Aorta (tissue), 5 donors: Measurements from ENCODE around the gene SPSB3. TPM values are rescaled to one million over a fixed set of nuclear protein-coding genes. Genes with fewer than 3 reads are reported as not detected.

ENCODE experiments used
- ATAC-seq: fragments of 200-7000 bp; cut with Tn5 transposase; one replicate; pipeline ENCODE4 v1.9.1; 2022; ENCODE audit warnings: moderate library complexity; ENCODE audit not compliant: low FRiP score
- DNase-seq, 2 donors: peaks; one replicate each; pipeline ENCODE4 v3.0.0-alpha.2; 2020
- H3K27ac ChIP-seq, 2 donors: one replicate each; pipeline ENCODE4 v1.5.1; 2013; ENCODE audit warnings: low read length in 2 of 2, mild to moderate bottlenecking in 2 of 2, moderate library complexity in 2 of 2, control low read depth in 1 of 2, inconsistent platforms in 1 of 2, low read depth in 1 of 2
- H3K27me3 ChIP-seq, 2 donors: one replicate each; pipeline ENCODE4 v1.6.1; 2013; ENCODE audit warnings: control low read depth in 1 of 2, low read length in 1 of 2, mild to moderate bottlenecking in 1 of 2, moderate library complexity in 1 of 2; ENCODE audit not compliant: insufficient read depth in 2 of 2, control insufficient read depth in 1 of 2
- H3K36me3 ChIP-seq, 2 donors: one replicate each; pipeline ENCODE4 v1.6.1; 2013; ENCODE audit warnings: control low read depth in 1 of 2, low read length in 1 of 2, mild to moderate bottlenecking in 1 of 2; ENCODE audit not compliant: insufficient read depth in 2 of 2, control insufficient read depth in 1 of 2
- H3K4me1 ChIP-seq, 2 donors: one replicate each; pipeline ENCODE4 v1.6.1; 2013; ENCODE audit warnings: low read length in 2 of 2, control low read depth in 1 of 2, mild to moderate bottlenecking in 1 of 2, moderate library complexity in 1 of 2; ENCODE audit not compliant: insufficient read depth in 2 of 2, control insufficient read depth in 1 of 2
- H3K4me3 ChIP-seq, 2 donors: one replicate each; pipeline ENCODE4 v1.5.1; 2013; ENCODE audit warnings: low read length in 2 of 2, control low read depth in 1 of 2, mild to moderate bottlenecking in 1 of 2
- H3K9me3 ChIP-seq: one replicate; pipeline ENCODE4 v1.6.1; 2013; ENCODE audit warnings: mild to moderate bottlenecking, low read length; ENCODE audit not compliant: control insufficient read depth
- WGBS, 2 donors: extraction: QIAGEN DNeasy Blood & Tissue Kit; methylation state at CpG; one replicate each; pipeline ENCODE4 v1.1.7; 2013; 5-methylcytosine and 5-hydroxymethylcytosine counted together
- intact Hi-C, 2 donors: fragments of 100-400 bp; cut with DNase I; formaldehyde crosslinking; loops; one replicate each; pipeline versions ENCODE4 v1.14.2 to v1.15.0; 2022
- long read RNA-seq, 2 donors: library from polyadenylated mRNA; unstranded; transcript quantifications; one replicate each; pipeline ENCODE4 v2.0.0, GENCODE V29; 2020 to 2021
- polyA plus RNA-seq, 2 donors: library from polyadenylated mRNA; stranded (reverse); fragments of 200-250 nt; gene quantifications; one replicate each; pipeline ENCODE4 v1.2.3, GENCODE V29; 2013
- total RNA-seq, 2 donors: library from RNA; stranded (reverse); fragmentation: NEBNext Ultra II Directional; extraction: Animal tissue kit (Norgen Biotek cat#: 25700); gene quantifications; one replicate each; pipeline ENCODE4 v1.2.1, GENCODE V29; 2021
- donor health status: healthy with polysubstance abuse.
- donor health status: Bipolar disorder and iron deficiency.
- donor health status: DM: no; HTN: no; CAD: no.
- donor health status: DM: no; HTN: no; CAD: no.
- donor health status: DM: yes; HTN: yes; CAD: no.

SPSB3 gene
- total RNA-seq: 10 to 100 TPM; 33.6 to 33.7 TPM
- 100 to 1,000 TPM in 1 of 2 donors, 10 to 100 TPM in 1; 25.8 to 322 TPM for polyA plus RNA-seq
- long read RNA-seq, donor 1, transcript SPSB3-208 (7 exons, 1,784 nt): major isoform, 164 of 394 reads
- long read RNA-seq, donor 1, transcript SPSB3-202 (5 exons, 1,509 nt): minor isoform, 19 of 394 reads
- long read RNA-seq, donor 1, transcript SPSB3-209 (6 exons, 1,628 nt): minor isoform, 127 of 394 reads
- long read RNA-seq, donor 1, transcript SPSB3-204 (5 exons, 1,746 nt): minor isoform, 19 of 394 reads
- long read RNA-seq, donor 1, partial matches to known transcripts: 19 of 394 reads
- long read RNA-seq, donor 1, other reads (novel, unspliced or antisense): 28 of 394 reads
- long read RNA-seq, donor 2, transcript SPSB3-208 (7 exons, 1,784 nt): major isoform, 22 of 63 reads
- long read RNA-seq, donor 2, transcript SPSB3-202 (5 exons, 1,509 nt): minor isoform, 6 of 63 reads
- long read RNA-seq, donor 2, transcript SPSB3-209 (6 exons, 1,628 nt): minor isoform, 18 of 63 reads
- long read RNA-seq, donor 2, transcript SPSB3-201 (6 exons, 1,449 nt): minor isoform, 5 of 63 reads
- long read RNA-seq, donor 2, partial matches to known transcripts: 3 of 63 reads
- long read RNA-seq, donor 2, other reads (novel, unspliced or antisense): 8 of 63 reads

GRCh38 chr16:1782408-1783264, at the start of gene SPSB3, which contains the start of gene NUBP2:
Gene SPSB3 (minus strand): TSS chr16:1782571. CDS start chr16:1781483, 1,088 bp downstream.
Gene NUBP2 (plus strand): TSS chr16:1782960. CDS start chr16:1783021, 61 bp downstream.
- H3K27me3 ChIP-seq: no peaks in the 10 kb centered on the region
- DNase-seq (peak; percentile 100), ATAC-seq (peak; percentile 96)
- H3K4me1 ChIP-seq: no peaks in the 10 kb centered on the region
- no peaks in the 10 kb centered on the region for H3K9me3 ChIP-seq
- 0% methylated on average over 69 to 102 of the region's 102 CpGs for WGBS, 2 donors
- H3K4me3 ChIP-seq: peak within 1 kb of the TSS; percentile 77 to 81
- intact Hi-C loops: loop anchor here in 1 of 2 donors (5.0 kb wide), 2 partner anchors 45 to 475 kb away; partner anchors contain the start of genes FAHD1, HAGH and UBE2I
- no peaks in the 10 kb centered on the region for H3K36me3 ChIP-seq
- peak within 1 kb of the TSS in 1 of 2 donors; percentile 53 for H3K27ac ChIP-seq

GRCh38 chr16:1831186-1832075, 49.1 kb upstream of the SPSB3 start:
- ATAC-seq (no peak), DNase-seq (peak in 1 of 2 donors; percentile 61)
- Histone ChIP-seq H3K27ac (no peak overlapping the region), H3K27me3 (no peaks in the 10 kb centered on the region), H3K4me1 (no peaks in the 10 kb centered on the region), H3K9me3 (no peaks in the 10 kb centered on the region), H3K36me3 (no peaks in the 10 kb centered on the region), H3K4me3 (no peak overlapping the region)
- intact Hi-C loops: no loop called here
- 80 to 86% methylated on average over 19 of the region's 19 CpGs for WGBS, 2 donors

DNA sequence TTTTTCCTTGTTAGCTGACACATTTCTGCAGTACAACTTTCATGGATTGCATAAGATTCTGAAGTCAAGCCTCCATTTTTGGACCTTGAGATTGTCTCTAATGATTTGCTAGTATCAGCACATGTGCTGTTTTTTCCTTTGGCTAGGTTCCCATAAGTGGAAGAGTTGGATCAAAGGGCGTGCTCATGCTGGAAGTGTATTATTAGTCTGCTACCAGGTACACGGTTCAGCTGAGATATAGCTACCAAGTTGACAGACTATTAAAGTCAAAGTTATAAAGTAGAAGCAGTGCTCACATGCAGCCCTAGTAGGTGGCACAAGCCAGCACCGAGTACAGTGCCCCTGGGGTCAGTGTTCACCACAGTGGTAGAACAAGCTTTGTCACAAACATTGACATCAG, 47.8 kb upstream of the SPSB3 start:
- ATAC-seq: no peak
- Histone ChIP-seq H3K4me1 (no peaks in the 10 kb centered on the region), H3K27me3 (no peaks in the 10 kb centered on the region), H3K36me3 (no peaks in the 10 kb centered on the region), H3K4me3 (no peak overlapping the region), H3K9me3 (no peaks in the 10 kb centered on the region), H3K27ac (no peak overlapping the region)
- intact Hi-C loops: no loop called here
- 66 to 72% methylated on average over 3 of the region's 3 CpGs for WGBS, 2 donors
- peak in 1 of 2 donors; percentile 43 for DNase-seq

- peak in 1 of 2 donors; percentile 43 for DNase-seq
- Histone ChIP-seq H3K27ac (no peak overlapping the region), H3K4me1 (no peaks in the 10 kb centered on the region), H3K27me3 (no peaks in the 10 kb centered on the region), H3K36me3 (no peaks in the 10 kb centered on the region), H3K9me3 (no peaks in the 10 kb centered on the region), H3K4me3 (no peak overlapping the region)
- intact Hi-C loops: loop anchor here in 1 of 2 donors (5.0 kb wide), 1 partner anchor 47 kb away; the partner anchor contains the start of genes NUBP2 and SPSB3
- ATAC-seq: no peak
- WGBS, 2 donors: 79 to 84% methylated on average over 11 of the region's 11 CpGs
These were observed 46.5 kb upstream of the SPSB3 start for GRCh38 chr16:1828645-1829410.

DNA sequence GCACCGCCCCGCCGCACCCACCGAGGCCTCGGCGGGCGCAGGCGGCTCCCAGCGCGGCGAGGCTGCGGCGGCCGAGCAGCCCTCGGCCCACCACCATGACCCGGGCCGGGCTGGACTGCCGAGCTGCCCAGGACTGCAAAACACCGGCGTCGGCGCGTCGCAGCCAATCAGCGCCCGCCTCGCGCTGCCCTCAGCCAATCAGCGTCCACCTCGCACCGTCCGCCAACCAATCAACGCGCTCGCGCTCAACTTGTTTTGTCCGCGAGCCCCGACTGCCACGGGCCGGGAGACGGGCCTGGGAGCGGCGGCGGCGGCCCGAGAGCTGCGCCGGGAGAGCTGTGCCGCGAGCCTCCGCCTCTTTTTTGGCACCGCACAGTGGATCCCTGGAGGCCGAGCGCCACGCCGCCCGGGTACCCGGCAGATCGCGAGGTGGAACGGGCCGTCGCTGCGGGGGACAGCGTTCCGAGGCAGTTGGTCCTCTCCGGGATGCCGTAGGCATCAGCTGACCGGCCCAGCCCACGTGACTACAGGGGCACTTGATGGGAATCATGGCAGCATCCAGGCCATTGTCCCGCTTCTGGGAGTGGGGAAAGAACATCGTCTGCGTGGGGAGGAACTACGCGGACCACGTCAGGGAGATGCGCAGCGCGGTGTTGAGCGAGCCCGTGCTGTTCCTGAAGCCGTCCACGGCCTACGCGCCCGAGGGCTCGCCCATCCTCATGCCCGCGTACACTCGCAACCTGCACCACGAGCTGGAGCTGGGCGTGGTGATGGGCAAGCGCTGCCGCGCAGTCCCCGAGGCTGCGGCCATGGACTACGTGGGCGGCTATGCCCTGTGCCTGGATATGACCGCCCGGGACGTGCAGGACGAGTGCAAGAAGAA, 44.6 kb upstream of the SPSB3 start, which contains the start of the genes FAHD1 and HAGH:
Gene FAHD1 (plus strand): TSS at position 516 of the 883 bp plus-strand sequence. CDS start 33 bp downstream, at position 549.
Gene HAGH (minus strand): TSS at position 135 of the 883 bp plus-strand sequence. CDS start 38 bp downstream, at position 97.
- DNase-seq: peak; percentile 95 to 98
- no peaks in the 10 kb centered on the region for H3K4me1 ChIP-seq
- peak within 1 kb of the TSS in 1 of 2 donors; percentile 44 for H3K27ac ChIP-seq
- no peaks in the 10 kb centered on the region for H3K9me3 ChIP-seq
- H3K36me3 ChIP-seq: no peaks in the 10 kb centered on the region
- peak; percentile 97 for ATAC-seq
- peak within 1 kb of the TSS; percentile 77 to 83 for H3K4me3 ChIP-seq
- intact Hi-C loops: loop anchor here in 1 of 2 donors (5.0 kb wide), 1 partner anchor 45 kb away; the partner anchor contains the start of genes NUBP2 and SPSB3
- no peaks in the 10 kb centered on the region for H3K27me3 ChIP-seq
- 0% methylated on average over 84 to 104 of the region's 104 CpGs for WGBS, 2 donors

- intact Hi-C loops: loop anchor here in 1 of 2 donors (5.0 kb wide), 1 partner anchor 44 kb away; the partner anchor contains the start of genes NUBP2 and SPSB3
- WGBS, 2 donors: 2% methylated on average over 49 to 96 of the region's 96 CpGs
- Histone ChIP-seq H3K4me3 (peak overlapping the region; percentile 77 to 83), H3K4me1 (no peaks in the 10 kb centered on the region), H3K36me3 (no peaks in the 10 kb centered on the region), H3K27me3 (no peaks in the 10 kb centered on the region), H3K9me3 (no peaks in the 10 kb centered on the region), H3K27ac (peak overlapping the region in 1 of 2 donors; percentile 44)
- ATAC-seq: peak; percentile 1
- peak in 1 of 2 donors; percentile 71 for DNase-seq
These were observed 43.7 kb upstream of the SPSB3 start for GRCh38 chr16:1825864-1826690.
